SK-N-SH treated with all-trans-retinoic acid at 6 μM for 48 hours (cell line): Measurements from ENCODE around the gene GABBR2.

Experiments used
- ATAC-seq: fragments of 200-7000 bp; cut with Tn5 transposase; 3 replicates; pipeline ENCODE4 v1.9.1; 2020; ENCODE audit warnings: mild to moderate bottlenecking, moderate library complexity
- ARNTL ChIP-seq: fragments of 450-650 bp; formaldehyde crosslinking; IDR thresholded peaks from 2 replicates; pipeline ENCODE4 v1.5.0; 2020; ENCODE audit warnings: low read depth, mild to moderate bottlenecking, moderate library complexity, borderline replicate concordance
- BACH2 ChIP-seq: fragments of 250-450 bp; sonication (Bioruptor Pico); IDR thresholded peaks from 2 replicates; pipeline ENCODE4 v1.9.0; 2021; ENCODE audit warnings: mild to moderate bottlenecking, borderline replicate concordance
- CREB5 ChIP-seq: fragments of 250-450 bp; sonication (Bioruptor Pico); IDR thresholded peaks from 2 replicates; pipeline ENCODE4 v1.5.1; 2020; ENCODE audit warnings: low read depth, mild to moderate bottlenecking, moderate library complexity
- CSDC2 ChIP-seq: fragments of 250-450 bp; sonication (Bioruptor Pico); IDR thresholded peaks from 2 replicates; pipeline ENCODE4 v1.5.0; 2020; ENCODE audit warnings: mild to moderate bottlenecking, moderate library complexity
- CSRNP3 ChIP-seq: fragments of 250-450 bp; sonication (Bioruptor Pico); IDR thresholded peaks from 2 replicates; pipeline ENCODE4 v1.5.1; 2021; ENCODE audit warnings: mild to moderate bottlenecking, moderate library complexity
- ESRRG ChIP-seq: fragments of 250-450 bp; sonication (Bioruptor Pico); IDR thresholded peaks from 2 replicates; pipeline ENCODE4 v1.6.1; 2021; ENCODE audit warnings: mild to moderate bottlenecking
- GLIS3 ChIP-seq: fragments of 250-450 bp; sonication (Bioruptor Pico); IDR thresholded peaks from 2 replicates; pipeline ENCODE4 v1.5.0; 2020; ENCODE audit warnings: mild to moderate bottlenecking, moderate library complexity
- ISL1 ChIP-seq: fragments of 250-450 bp; sonication (Bioruptor Pico); IDR thresholded peaks from 2 replicates; pipeline ENCODE4 v2.1.2; 2022; ENCODE audit warnings: mild to moderate bottlenecking, moderate library complexity
- OSR1 ChIP-seq: fragments of 250-450 bp; sonication (Bioruptor Pico); IDR thresholded peaks from 2 replicates; pipeline ENCODE4 v1.8.0; 2022; ENCODE audit warnings: moderate library complexity, mild to moderate bottlenecking, inconsistent platforms
- PATZ1 ChIP-seq: fragments of 250-450 bp; sonication (Bioruptor Pico); IDR thresholded peaks from 2 replicates; pipeline ENCODE4 v1.8.0; 2020; ENCODE audit warnings: mild to moderate bottlenecking, moderate library complexity, borderline replicate concordance
- POU6F1 ChIP-seq: fragments of 250-450 bp; sonication (Bioruptor Pico); IDR thresholded peaks from 2 replicates; pipeline ENCODE4 v1.8.0; 2021; ENCODE audit warnings: low read depth, mild to moderate bottlenecking, moderate library complexity, borderline replicate concordance
- PPARA ChIP-seq: fragments of 250-450 bp; sonication (Bioruptor Pico); IDR thresholded peaks from 2 replicates; pipeline ENCODE4 v1.5.0; 2020; ENCODE audit warnings: mild to moderate bottlenecking, borderline replicate concordance
- SNAI2 ChIP-seq: fragments of 250-450 bp; sonication (Bioruptor Pico); IDR thresholded peaks from 2 replicates; pipeline ENCODE4 v1.5.0; 2020; ENCODE audit warnings: mild to moderate bottlenecking, moderate library complexity
- TCF4 ChIP-seq: fragments of 250-450 bp; sonication (Bioruptor Pico); IDR thresholded peaks from 2 replicates; pipeline ENCODE4 v1.8.0; 2021; ENCODE audit warnings: mild to moderate bottlenecking, moderate library complexity, borderline replicate concordance
- TOX ChIP-seq: fragments of 250-450 bp; sonication (Bioruptor Pico); IDR thresholded peaks from 2 replicates; pipeline ENCODE4 v1.8.0; 2021; ENCODE audit warnings: mild to moderate bottlenecking, moderate library complexity, borderline replicate concordance
- ZC3H10 ChIP-seq: fragments of 250-450 bp; sonication (Bioruptor Pico); IDR thresholded peaks from 2 replicates; pipeline ENCODE4 v1.5.1; 2021; ENCODE audit warnings: mild to moderate bottlenecking, moderate library complexity
- ZFP3 ChIP-seq: fragments of 250-450 bp; sonication (Bioruptor Pico); IDR thresholded peaks from 2 replicates; pipeline ENCODE4 v1.5.0; 2020; ENCODE audit warnings: mild to moderate bottlenecking, moderate library complexity
- ZFP30 ChIP-seq: fragments of 450-650 bp; formaldehyde crosslinking; IDR thresholded peaks from 2 replicates; pipeline ENCODE4 v1.5.0; 2022; ENCODE audit warnings: mild to moderate bottlenecking, moderate library complexity
- ZNF565 ChIP-seq: fragments of 450-650 bp; formaldehyde crosslinking; conservative IDR thresholded peaks from 2 replicates; pipeline ENCODE4 v1.5.0; 2020; ENCODE audit warnings: low read depth, mild to moderate bottlenecking, moderate library complexity
- ZNF70 ChIP-seq: fragments of 450-650 bp; formaldehyde crosslinking; IDR thresholded peaks from 2 replicates; pipeline ENCODE4 v1.5.0; 2020; ENCODE audit warnings: mild to moderate bottlenecking, moderate library complexity
- ZNF8 ChIP-seq: fragments of 450-650 bp; formaldehyde crosslinking; IDR thresholded peaks from 2 replicates; pipeline ENCODE4 v1.5.0; 2020; ENCODE audit warnings: mild to moderate bottlenecking, moderate library complexity
- TF ChIP-seq, protein P1 (sequence below): fragments of 250-450 bp; sonication (Bioruptor Pico); IDR thresholded peaks from 2 replicates; pipeline ENCODE4 v1.5.0; 2020; ENCODE audit warnings: mild to moderate bottlenecking, moderate library complexity

The GABBR2 gene

DNA sequence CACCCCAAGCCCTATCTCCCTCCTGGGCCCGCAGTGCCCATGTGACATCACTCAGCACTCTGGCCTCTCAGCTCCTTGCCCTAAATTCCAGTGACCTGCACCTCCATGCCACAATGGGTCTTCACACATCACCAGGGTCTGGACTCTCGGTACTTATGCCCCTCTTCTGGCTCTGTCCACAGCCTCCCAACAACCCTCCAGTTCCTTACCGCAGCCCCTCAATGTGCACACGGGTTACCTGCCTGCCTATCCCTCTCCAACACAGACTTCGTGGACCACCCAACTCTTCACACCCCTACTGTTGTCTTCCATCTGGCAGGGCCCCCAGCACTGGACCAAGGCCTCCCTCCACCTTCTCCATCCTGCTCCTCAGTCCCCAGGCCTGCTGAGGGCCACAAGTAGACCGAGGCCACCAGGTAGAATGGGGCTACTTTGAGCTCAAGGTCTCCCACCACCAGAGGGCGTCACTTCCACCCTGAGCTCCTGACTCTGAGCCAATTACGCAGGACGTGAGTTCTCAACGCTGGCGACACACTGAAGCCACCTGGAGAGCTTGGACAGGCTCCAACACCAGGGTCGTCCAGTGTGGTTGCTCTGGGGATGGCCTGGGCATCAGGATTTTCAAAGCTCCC is 172.1 kb downstream of the GABBR2 start:
- no peak for ATAC-seq
- TF ChIP-seq SNAI2 = no peak
- no peak for TF ChIP-seq ARNTL (CRISPR knock-in tag)
- TF ChIP-seq ZFP3 (CRISPR knock-in tag) = no peak
- no peak for TF ChIP-seq CSDC2
- TF ChIP-seq ZNF565 (CRISPR knock-in tag) = no peak
- TF ChIP-seq PPARA = no peak
- no peak for TF ChIP-seq GLIS3
- no peak for TF ChIP-seq ZNF70
- no peak for TF ChIP-seq ZFP30 (CRISPR knock-in tag)
- TF ChIP-seq ESRRG (CRISPR knock-in tag) = no peak
- TF ChIP-seq BACH2 (CRISPR knock-in tag) = no peak
- no peak for TF ChIP-seq POU6F1 (CRISPR knock-in tag)
- no peak for TF ChIP-seq ISL1 (CRISPR knock-in tag)
- TF ChIP-seq PATZ1 (CRISPR knock-in tag) = no peak
- no peak for TF ChIP-seq OSR1 (CRISPR knock-in tag)
- TF ChIP-seq, all 23 proteins: peak for 0

GRCh38 chr9:98533866-98534265 is 174.9 kb downstream of the GABBR2 start:
- TF ChIP-seq ZFP30 (CRISPR knock-in tag) (no peak), ESRRG (CRISPR knock-in tag) (no peak), BACH2 (CRISPR knock-in tag) (no peak), CSDC2 (no peak), ZNF70 (no peak), ZC3H10 (CRISPR knock-in tag) (no peak), ZNF565 (CRISPR knock-in tag) (no peak), TOX (CRISPR knock-in tag) (no peak), ISL1 (CRISPR knock-in tag) (no peak), TCF4 (CRISPR knock-in tag) (no peak), CREB5 (CRISPR knock-in tag) (no peak), GLIS3 (no peak), SNAI2 (no peak), PATZ1 (CRISPR knock-in tag) (no peak), ARNTL (CRISPR knock-in tag) (no peak), OSR1 (CRISPR knock-in tag) (no peak), ZNF8 (no peak), ZFP3 (CRISPR knock-in tag) (no peak), CSRNP3 (no peak)
- TF ChIP-seq, protein P1, sequence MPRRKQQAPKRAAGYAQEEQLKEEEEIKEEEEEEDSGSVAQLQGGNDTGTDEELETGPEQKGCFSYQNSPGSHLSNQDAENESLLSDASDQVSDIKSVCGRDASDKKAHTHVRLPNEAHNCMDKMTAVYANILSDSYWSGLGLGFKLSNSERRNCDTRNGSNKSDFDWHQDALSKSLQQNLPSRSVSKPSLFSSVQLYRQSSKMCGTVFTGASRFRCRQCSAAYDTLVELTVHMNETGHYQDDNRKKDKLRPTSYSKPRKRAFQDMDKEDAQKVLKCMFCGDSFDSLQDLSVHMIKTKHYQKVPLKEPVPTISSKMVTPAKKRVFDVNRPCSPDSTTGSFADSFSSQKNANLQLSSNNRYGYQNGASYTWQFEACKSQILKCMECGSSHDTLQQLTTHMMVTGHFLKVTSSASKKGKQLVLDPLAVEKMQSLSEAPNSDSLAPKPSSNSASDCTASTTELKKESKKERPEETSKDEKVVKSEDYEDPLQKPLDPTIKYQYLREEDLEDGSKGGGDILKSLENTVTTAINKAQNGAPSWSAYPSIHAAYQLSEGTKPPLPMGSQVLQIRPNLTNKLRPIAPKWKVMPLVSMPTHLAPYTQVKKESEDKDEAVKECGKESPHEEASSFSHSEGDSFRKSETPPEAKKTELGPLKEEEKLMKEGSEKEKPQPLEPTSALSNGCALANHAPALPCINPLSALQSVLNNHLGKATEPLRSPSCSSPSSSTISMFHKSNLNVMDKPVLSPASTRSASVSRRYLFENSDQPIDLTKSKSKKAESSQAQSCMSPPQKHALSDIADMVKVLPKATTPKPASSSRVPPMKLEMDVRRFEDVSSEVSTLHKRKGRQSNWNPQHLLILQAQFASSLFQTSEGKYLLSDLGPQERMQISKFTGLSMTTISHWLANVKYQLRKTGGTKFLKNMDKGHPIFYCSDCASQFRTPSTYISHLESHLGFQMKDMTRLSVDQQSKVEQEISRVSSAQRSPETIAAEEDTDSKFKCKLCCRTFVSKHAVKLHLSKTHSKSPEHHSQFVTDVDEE (CRISPR knock-in tag) = no peak
- TF ChIP-seq, all 23 proteins: peak for 0
- no peak for ATAC-seq
